Heart left ventricle (tissue), 16 donors: Measurements from ENCODE around the gene NLRC3. TPM values are rescaled to one million over a fixed set of nuclear protein-coding genes. Genes with fewer than 3 reads are reported as not detected.
A peak's percentile ranks its signal among the peaks of the same experiment; 100 is the strongest.

Experiments
- ATAC-seq, 4 donors: fragments of 200-7000 bp; cut with Tn5 transposase; one replicate each; pipeline ENCODE4 v1.9.1; 2020 to 2022; ENCODE audit warnings: moderate library complexity in 4 of 4, mild to moderate bottlenecking in 3 of 4, moderate number of reproducible peaks in 1 of 4
- DNase-seq, 5 donors: peaks; one replicate each; pipeline ENCODE4 v3.0.0-alpha.2; 2020
- H3K27ac ChIP-seq, 12 donors: fragments of 200-600 bp; sonication (generic) in 4 of 12; one replicate each; pipeline versions ENCODE4 v1.5.0 to v1.8.0; 2016 to 2022; ENCODE audit warnings: mild to moderate bottlenecking in 2 of 12
- H3K27me3 ChIP-seq, 9 donors: fragments of 200-600 bp; sonication (generic) in 2 of 9; one replicate each; pipeline versions ENCODE4 v1.5.1 to v1.8.0; 2016 to 2022; ENCODE audit warnings: mild to moderate bottlenecking in 3 of 9
- H3K36me3 ChIP-seq, 9 donors: fragments of 200-600 bp; sonication (generic) in 2 of 9; one replicate each; pipeline versions ENCODE4 v1.5.0 to v1.8.0; 2018 to 2022; ENCODE audit warnings: mild to moderate bottlenecking in 2 of 9
- H3K4me1 ChIP-seq, 12 donors: fragments of 200-600 bp; sonication (generic) in 4 of 12; one replicate each; pipeline versions ENCODE4 v1.5.0 to v1.8.0; 2016 to 2022; ENCODE audit warnings: mild to moderate bottlenecking in 3 of 12
- H3K4me3 ChIP-seq, 12 donors: fragments of 200-600 bp; sonication (generic) in 4 of 12; one replicate each; pipeline versions ENCODE4 v1.5.0 to v1.8.0; 2017 to 2022; ENCODE audit warnings: mild to moderate bottlenecking in 9 of 12, moderate library complexity in 4 of 12
- H3K9me3 ChIP-seq, 12 donors: fragments of 200-600 bp; sonication (generic) in 4 of 12; one replicate each; pipeline versions ENCODE4 v1.5.0 to v1.8.0; 2016 to 2022; ENCODE audit warnings: mild to moderate bottlenecking in 1 of 12
- CTCF ChIP-seq, 12 donors: fragments of 200-600 bp; sonication (generic) in 4 of 12; IDR thresholded peaks; one replicate each; pipeline versions ENCODE4 v1.5.0 to v1.8.0; 2018 to 2022; ENCODE audit warnings: antibody characterized with exemption in 12 of 12, mild to moderate bottlenecking in 5 of 12
- POLR2A ChIP-seq, 2 donors: fragments of 450-650 bp; IDR thresholded peaks; one replicate each; pipeline ENCODE4 v1.6.1; 2017; ENCODE audit warnings: antibody characterized with exemption in 2 of 2, mild to moderate bottlenecking in 2 of 2, moderate library complexity in 2 of 2
- WGBS, 4 donors: extraction: QIAGEN DNeasy Blood & Tissue Kit in 2 of 4; methylation state at CpG; one replicate each; pipeline versions ENCODE4 v1.1.5 to v1.1.7; 2013 to 2018; 5-methylcytosine and 5-hydroxymethylcytosine counted together
- intact Hi-C, 10 donors: fragments of 100-400 bp; cut with DNase I; formaldehyde crosslinking; loops; one replicate each; pipeline versions ENCODE4 v1.11.1 to v1.14.2; 2022
- long read RNA-seq, 3 donors: library from polyadenylated mRNA; unstranded; transcript quantifications; one replicate each; pipeline ENCODE4 v2.0.0, GENCODE V29; 2020 to 2021
- polyA plus RNA-seq, 2 donors: library from polyadenylated mRNA; stranded (reverse); fragments of 200-250 nt; gene quantifications; one replicate each; pipeline ENCODE4 v1.2.3, GENCODE V29; 2013
- total RNA-seq, 9 donors: library from RNA; depleted of rRNA in 2 of 9; stranded (reverse); fragments of >200 nt in 2 of 9; fragmentation: NEBNext Ultra II Directional in 3 of 9; extraction: Animal tissue kit (Norgen Biotek cat#: 25700) in 3 of 9; gene quantifications; one replicate each; pipeline versions ENCODE4 v1.1.0 to v1.2.4, GENCODE V29; 2016 to 2023
- donor health status: ischemic (EF 13 %, LVEDD 7.1; RV severe dilation, severe dysfunction).
- donor health status: healthy with polysubstance abuse.
- donor health status: DM: no; HTN: yes; CAD: no.
- donor health status: DM: no; HTN: no; CAD: no.
- donor health status: ischemic (EF 25% LVEDD 6.9; RV normal size, moderate dysfunction).
- donor health status: ischemic (EF 25% LVEDD 5.7; RV mildly dilated, moderate dysfunction).
- donor health status: healthy.
- donor health status: DM: yes; HTN: yes; CAD: no.
- donor health status: ischemic (EF 35%, LVEDD 5.7; RV mildly dilated, moderate dysfunction).
- donor health status: nonischemic (EF 11% LVEDD 7.7; RV severe dilation, severe dysfunction).
- donor health status: DM: yes; HTN: yes; CAD: no.
- donor health status: PGD.
- donor health status: ischemic (EF 29% LVEDD 5.4; RV normal size, mild dysfunction).
- donor health status: nonischemic (EF 23%, LVEDD 6.1; RV moderate dilation, normal function).

Gene NLRC3, protein sequence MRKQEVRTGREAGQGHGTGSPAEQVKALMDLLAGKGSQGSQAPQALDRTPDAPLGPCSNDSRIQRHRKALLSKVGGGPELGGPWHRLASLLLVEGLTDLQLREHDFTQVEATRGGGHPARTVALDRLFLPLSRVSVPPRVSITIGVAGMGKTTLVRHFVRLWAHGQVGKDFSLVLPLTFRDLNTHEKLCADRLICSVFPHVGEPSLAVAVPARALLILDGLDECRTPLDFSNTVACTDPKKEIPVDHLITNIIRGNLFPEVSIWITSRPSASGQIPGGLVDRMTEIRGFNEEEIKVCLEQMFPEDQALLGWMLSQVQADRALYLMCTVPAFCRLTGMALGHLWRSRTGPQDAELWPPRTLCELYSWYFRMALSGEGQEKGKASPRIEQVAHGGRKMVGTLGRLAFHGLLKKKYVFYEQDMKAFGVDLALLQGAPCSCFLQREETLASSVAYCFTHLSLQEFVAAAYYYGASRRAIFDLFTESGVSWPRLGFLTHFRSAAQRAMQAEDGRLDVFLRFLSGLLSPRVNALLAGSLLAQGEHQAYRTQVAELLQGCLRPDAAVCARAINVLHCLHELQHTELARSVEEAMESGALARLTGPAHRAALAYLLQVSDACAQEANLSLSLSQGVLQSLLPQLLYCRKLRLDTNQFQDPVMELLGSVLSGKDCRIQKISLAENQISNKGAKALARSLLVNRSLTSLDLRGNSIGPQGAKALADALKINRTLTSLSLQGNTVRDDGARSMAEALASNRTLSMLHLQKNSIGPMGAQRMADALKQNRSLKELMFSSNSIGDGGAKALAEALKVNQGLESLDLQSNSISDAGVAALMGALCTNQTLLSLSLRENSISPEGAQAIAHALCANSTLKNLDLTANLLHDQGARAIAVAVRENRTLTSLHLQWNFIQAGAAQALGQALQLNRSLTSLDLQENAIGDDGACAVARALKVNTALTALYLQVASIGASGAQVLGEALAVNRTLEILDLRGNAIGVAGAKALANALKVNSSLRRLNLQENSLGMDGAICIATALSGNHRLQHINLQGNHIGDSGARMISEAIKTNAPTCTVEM
- total RNA-seq (1 to 10 TPM in 5 of 9 donors, under 1 TPM in 4; 0.61 to 2.9 (median 1.1) TPM), polyA plus RNA-seq (under 1 TPM; 0.44 to 0.57 TPM)
- long read RNA-seq, donor 1, partial matches to known transcripts = 1 of 1 reads
- long read RNA-seq, donor 1, other reads (novel, unspliced or antisense) = 0 of 1 reads
- long read RNA-seq, donor 2, partial matches to known transcripts = 0 of 2 reads
- long read RNA-seq, donor 2, other reads (novel, unspliced or antisense) = 2 of 2 reads
- long read RNA-seq, donor 3 = 0 reads

- DNase-seq (no peak), ATAC-seq (peak in 1 of 4 donors; percentile 40)
- 41 to 45% (median 43%) methylated on average over 16 to 18 of the region's 18 CpGs for WGBS, 4 donors
- Histone ChIP-seq H3K4me3 (peak within 1 kb of the TSS in 11 of 12 donors; percentile 3 to 58 (median 38)), H3K4me1 (peaks cover 0 to 31% (median 0%) of the 10 kb centered on the region in 12 donors), H3K27me3 (peaks cover 0 to 13% (median 0%) of the 10 kb centered on the region in 9 donors), H3K9me3 (no peaks in the 10 kb centered on the region), H3K36me3 (peaks cover 0 to 4% (median 0%) of the 10 kb centered on the region in 9 donors), H3K27ac (peak within 1 kb of the TSS in 3 of 12 donors; percentile 5 to 80 (median 28))
- TF ChIP-seq POLR2A (IDR thresholded peaks at IDR 0.05) (no peak), CTCF (IDR thresholded peaks at IDR 0.05) (no peak)
- intact Hi-C loops = no loop called here
Measured at GRCh38 chr16:3577302-3577752, at the start of gene NLRC3. Gene NLRC3, minus strand, starts transcription at chr16:3577403. Its CDS starts 12,367 bp downstream, at chr16:3565036.

DNA sequence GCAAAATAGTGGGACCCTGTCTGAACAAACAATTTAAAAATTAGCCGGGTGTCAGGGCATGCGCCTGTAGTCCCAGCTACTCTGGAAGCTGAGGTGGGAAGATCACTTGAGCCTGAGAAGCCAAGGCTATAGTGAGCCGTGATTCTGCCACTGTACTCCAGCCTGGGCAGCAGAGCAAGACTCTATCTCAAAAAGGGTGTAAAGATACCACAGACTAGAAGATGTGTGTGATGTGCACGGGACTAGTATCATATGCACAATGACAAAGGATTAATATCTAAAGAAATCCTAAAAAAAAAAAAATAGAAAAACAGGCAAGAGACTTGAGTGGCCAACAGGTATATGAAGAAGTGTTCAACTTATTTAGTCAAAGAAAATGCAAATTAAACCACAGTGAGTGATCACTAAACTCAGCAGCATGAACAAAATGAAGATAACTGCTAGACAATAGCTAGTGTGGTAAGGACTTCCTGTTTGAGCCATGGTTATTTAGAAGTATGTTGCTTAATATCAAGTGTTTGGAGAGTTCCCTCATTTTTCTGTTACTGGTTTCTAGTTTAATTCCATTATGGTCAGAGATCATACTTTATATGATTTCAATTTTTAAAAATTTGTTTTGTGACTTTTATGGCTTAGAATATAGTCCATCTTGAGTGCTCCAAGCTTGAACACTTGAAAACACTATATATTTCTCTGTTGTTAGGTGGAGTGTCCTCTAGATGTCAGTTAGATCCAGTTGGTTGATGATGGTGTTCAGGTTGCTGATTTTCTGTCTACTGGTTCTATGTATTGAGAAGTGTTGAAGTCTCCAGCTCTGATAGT lies 48.9 kb upstream of the NLRC3 start:
- TF ChIP-seq POLR2A (IDR thresholded peaks at IDR 0.05) (no peak), CTCF (IDR thresholded peaks at IDR 0.05) (no peak)
- DNase-seq (no peak), ATAC-seq (no peak)
- WGBS, 4 donors = 84 to 88% (median 87%) methylated on average over 4 of the region's 4 CpGs
- H3K9me3 ChIP-seq = no peaks in the 10 kb centered on the region
- no peak overlapping the region for H3K4me3 ChIP-seq
- no peaks in the 10 kb centered on the region for H3K36me3 ChIP-seq
- intact Hi-C loops = loop anchor here in 1 of 10 donors (10.0 kb wide), 1 partner anchor 101 kb away; no protein-coding TSS in a partner anchor
- H3K27me3 ChIP-seq = no peaks in the 10 kb centered on the region
- H3K4me1 ChIP-seq = peaks cover 0 to 21% (median 0%) of the 10 kb centered on the region in 12 donors
- H3K27ac ChIP-seq = peak overlapping the region in 1 of 12 donors; percentile 17

- no peak for ATAC-seq
- Histone ChIP-seq H3K9me3 (no peaks in the 10 kb centered on the region), H3K4me3 (no peak overlapping the region), H3K36me3 (peaks cover 0 to 4% (median 0%) of the 10 kb centered on the region in 9 donors), H3K4me1 (peaks cover 0 to 21% (median 0%) of the 10 kb centered on the region in 12 donors), H3K27me3 (no peaks in the 10 kb centered on the region), H3K27ac (no peak overlapping the region)
- TF ChIP-seq CTCF (IDR thresholded peaks at IDR 0.05) (no peak), POLR2A (IDR thresholded peaks at IDR 0.05) (no peak)
- intact Hi-C loops = loop anchor here in 1 of 10 donors (10.0 kb wide), 1 partner anchor 101 kb away; no protein-coding TSS in a partner anchor
- DNase-seq = no peak
- WGBS, 4 donors = 91 to 95% (median 93%) methylated on average over 5 of the region's 5 CpGs
Measured at GRCh38 chr16:3625331-3625730, 48.1 kb upstream of the NLRC3 start.
